ENCODE measurements around the gene MAP2. TPM values are rescaled to one million over a fixed set of nuclear protein-coding genes. Genes with fewer than 3 reads are reported as not detected.

Gene MAP2
- total and polyA plus RNA-seq, 9 donors, result 5.4 to 23.9 (median 9.6) TPM

GRCh38 chr2:209642146-209642820, 218.4 kb downstream of the MAP2 start:
- TF ChIP-seq EP300 (IDR thresholded peaks at IDR 0.05), result no peak
- no peak for TF ChIP-seq POLR2A (IDR thresholded peaks at IDR 0.05)
- TF ChIP-seq, protein P1, sequence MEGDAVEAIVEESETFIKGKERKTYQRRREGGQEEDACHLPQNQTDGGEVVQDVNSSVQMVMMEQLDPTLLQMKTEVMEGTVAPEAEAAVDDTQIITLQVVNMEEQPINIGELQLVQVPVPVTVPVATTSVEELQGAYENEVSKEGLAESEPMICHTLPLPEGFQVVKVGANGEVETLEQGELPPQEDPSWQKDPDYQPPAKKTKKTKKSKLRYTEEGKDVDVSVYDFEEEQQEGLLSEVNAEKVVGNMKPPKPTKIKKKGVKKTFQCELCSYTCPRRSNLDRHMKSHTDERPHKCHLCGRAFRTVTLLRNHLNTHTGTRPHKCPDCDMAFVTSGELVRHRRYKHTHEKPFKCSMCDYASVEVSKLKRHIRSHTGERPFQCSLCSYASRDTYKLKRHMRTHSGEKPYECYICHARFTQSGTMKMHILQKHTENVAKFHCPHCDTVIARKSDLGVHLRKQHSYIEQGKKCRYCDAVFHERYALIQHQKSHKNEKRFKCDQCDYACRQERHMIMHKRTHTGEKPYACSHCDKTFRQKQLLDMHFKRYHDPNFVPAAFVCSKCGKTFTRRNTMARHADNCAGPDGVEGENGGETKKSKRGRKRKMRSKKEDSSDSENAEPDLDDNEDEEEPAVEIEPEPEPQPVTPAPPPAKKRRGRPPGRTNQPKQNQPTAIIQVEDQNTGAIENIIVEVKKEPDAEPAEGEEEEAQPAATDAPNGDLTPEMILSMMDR (IDR thresholded peaks at IDR 0.05), result no peak
- H3K9me3 ChIP-seq, result no peaks in the 10 kb centered on the region
- WGBS, 3 donors, result 90 to 92% (median 91%) methylated on average over 3 of the region's 3 CpGs
- no peaks in the 10 kb centered on the region for H3K4me1 ChIP-seq (ENCODE audit: insufficient read depth)
- intact Hi-C loops (cut with DNase I), result no loop called here
- no peak for DNase-seq
- H3K36me3 ChIP-seq, result no peaks in the 10 kb centered on the region
- H3K4me3 ChIP-seq, result no peak overlapping the region
- no peaks in the 10 kb centered on the region for H3K27me3 ChIP-seq
- H3K27ac ChIP-seq, result no peak overlapping the region

GRCh38 chr2:209644842-209645241, 221.0 kb downstream of the MAP2 start:
- Histone ChIP-seq H3K27me3 (no peaks in the 10 kb centered on the region), H3K36me3 (no peaks in the 10 kb centered on the region), H3K4me3 (no peak overlapping the region), H3K9me3 (no peaks in the 10 kb centered on the region), H3K27ac (no peak overlapping the region), H3K4me1 (ENCODE audit: insufficient read depth) (no peaks in the 10 kb centered on the region)
- no peak for DNase-seq
- TF ChIP-seq, protein P1 (IDR thresholded peaks at IDR 0.05), result no peak
- no peak for TF ChIP-seq POLR2A (IDR thresholded peaks at IDR 0.05)
- no peak for TF ChIP-seq EP300 (IDR thresholded peaks at IDR 0.05)
- intact Hi-C loops (cut with DNase I), result no loop called here

DNA sequence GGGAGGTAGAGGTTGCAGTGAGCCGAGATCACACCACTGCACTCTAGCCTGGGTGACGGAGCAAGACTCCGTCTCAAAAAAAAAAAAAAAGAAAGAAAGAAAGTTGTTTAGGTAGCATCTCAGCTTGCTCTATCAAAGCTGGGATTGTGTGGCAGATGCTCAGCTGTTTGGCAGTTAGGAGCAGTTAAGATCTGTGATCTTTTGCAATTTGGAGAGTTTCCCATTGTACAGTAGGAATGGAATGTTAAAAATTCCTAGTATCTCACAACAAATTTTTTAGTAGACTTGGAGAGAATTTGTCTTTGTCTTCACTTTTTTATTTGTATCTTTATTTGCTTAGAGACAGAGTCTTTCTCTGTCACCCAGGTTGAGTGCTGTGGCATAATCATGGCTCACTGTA, 224.9 kb downstream of the MAP2 start:
- intact Hi-C loops (cut with DNase I), result no loop called here
- Histone ChIP-seq H3K27ac (no peak overlapping the region), H3K9me3 (no peaks in the 10 kb centered on the region), H3K36me3 (no peaks in the 10 kb centered on the region), H3K27me3 (no peaks in the 10 kb centered on the region), H3K4me3 (no peak overlapping the region), H3K4me1 (ENCODE audit: insufficient read depth) (no peaks in the 10 kb centered on the region)
- no peak for DNase-seq
- TF ChIP-seq, protein P1 (IDR thresholded peaks at IDR 0.05), result no peak
- TF ChIP-seq EP300 (IDR thresholded peaks at IDR 0.05) (no peak), POLR2A (IDR thresholded peaks at IDR 0.05) (no peak)
- WGBS, 3 donors, result 23 to 50% (median 35%) methylated on average over 3 of the region's 3 CpGs

- TF ChIP-seq POLR2A (IDR thresholded peaks at IDR 0.05) (no peak), EP300 (IDR thresholded peaks at IDR 0.05) (no peak)
- TF ChIP-seq, protein P1 (IDR thresholded peaks at IDR 0.05), result no peak
- Histone ChIP-seq H3K27me3 (no peaks in the 10 kb centered on the region), H3K36me3 (no peaks in the 10 kb centered on the region), H3K4me3 (no peak overlapping the region), H3K9me3 (no peaks in the 10 kb centered on the region), H3K27ac (no peak overlapping the region), H3K4me1 (ENCODE audit: insufficient read depth) (no peaks in the 10 kb centered on the region)
- no peak for DNase-seq
- intact Hi-C loops (cut with DNase I), result no loop called here
- WGBS, 3 donors, result 85 to 90% (median 88%) methylated on average over 6 of the region's 6 CpGs
These were observed 229.3 kb downstream of the MAP2 start for GRCh38 chr2:209653134-209653533.

All from ovary (tissue), 9 donors.